ENCODE data around the gene UBE3D.

DNA sequence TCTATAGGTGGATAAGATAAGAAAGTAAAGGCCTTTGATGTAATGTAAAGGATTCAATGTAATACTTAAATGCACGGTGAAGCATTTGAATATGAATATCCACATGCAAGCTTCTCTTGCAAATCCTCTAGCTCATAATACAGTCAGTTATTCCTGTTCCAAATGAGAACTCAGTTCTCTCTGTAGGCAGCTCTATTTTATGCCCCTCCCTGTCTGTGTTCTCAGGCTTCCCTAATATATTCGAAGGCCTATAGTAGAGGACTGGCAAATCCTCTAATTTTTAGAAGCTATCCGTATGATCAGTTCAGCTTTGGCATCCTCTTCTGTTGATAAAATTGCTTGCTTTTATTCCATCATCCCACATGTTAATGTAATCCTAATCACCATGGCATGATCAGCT is 200.2 kb downstream of the UBE3D start:
- TF ChIP-seq, protein P1, sequence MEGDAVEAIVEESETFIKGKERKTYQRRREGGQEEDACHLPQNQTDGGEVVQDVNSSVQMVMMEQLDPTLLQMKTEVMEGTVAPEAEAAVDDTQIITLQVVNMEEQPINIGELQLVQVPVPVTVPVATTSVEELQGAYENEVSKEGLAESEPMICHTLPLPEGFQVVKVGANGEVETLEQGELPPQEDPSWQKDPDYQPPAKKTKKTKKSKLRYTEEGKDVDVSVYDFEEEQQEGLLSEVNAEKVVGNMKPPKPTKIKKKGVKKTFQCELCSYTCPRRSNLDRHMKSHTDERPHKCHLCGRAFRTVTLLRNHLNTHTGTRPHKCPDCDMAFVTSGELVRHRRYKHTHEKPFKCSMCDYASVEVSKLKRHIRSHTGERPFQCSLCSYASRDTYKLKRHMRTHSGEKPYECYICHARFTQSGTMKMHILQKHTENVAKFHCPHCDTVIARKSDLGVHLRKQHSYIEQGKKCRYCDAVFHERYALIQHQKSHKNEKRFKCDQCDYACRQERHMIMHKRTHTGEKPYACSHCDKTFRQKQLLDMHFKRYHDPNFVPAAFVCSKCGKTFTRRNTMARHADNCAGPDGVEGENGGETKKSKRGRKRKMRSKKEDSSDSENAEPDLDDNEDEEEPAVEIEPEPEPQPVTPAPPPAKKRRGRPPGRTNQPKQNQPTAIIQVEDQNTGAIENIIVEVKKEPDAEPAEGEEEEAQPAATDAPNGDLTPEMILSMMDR (optimal IDR thresholded peaks at IDR 0.05 in 1 of 3, IDR thresholded peaks at IDR 0.05 in 1 of 3, conservative IDR thresholded peaks at IDR 0.05 in 1 of 3; ENCODE audit: extremely low read depth in 1 of 3, insufficient read depth in 2 of 3, low read length in 3 of 3), result no peak
- TF ChIP-seq EZH2 (IDR thresholded peaks at IDR 0.05; ENCODE audit: low read length), result no peak

All from keratinocyte (primary cell).